H9 (cell line): ENCODE results near the gene NOP16. TPM values are rescaled to one million over a fixed set of nuclear protein-coding genes. Genes with fewer than 3 reads are reported as not detected.

Experiments
- DNase-seq: peaks from one replicate; pipeline ENCODE4 v3.0.0-alpha.2; 2017
- H2AFZ ChIP-seq: one replicate; pipeline ENCODE4 v1.6.1; 2013; ENCODE audit warnings: mild to moderate bottlenecking, low read length, control low read depth, moderate library complexity
- H2AK5ac ChIP-seq: 2 replicates; pipeline ENCODE4 v1.6.1; 2013; ENCODE audit warnings: low read length, control low read depth, mixed read lengths; ENCODE audit not compliant: insufficient read length
- H2BK120ac ChIP-seq: one replicate; pipeline ENCODE4 v1.6.1; 2013; ENCODE audit warnings: low read depth, mild to moderate bottlenecking, low read length, control low read depth, inconsistent platforms; ENCODE audit not compliant: poor library complexity, severe bottlenecking
- H2BK12ac ChIP-seq: 2 replicates; pipeline ENCODE4 v1.6.1; 2013; ENCODE audit warnings: low read length, control low read depth, mixed read lengths, low read depth; ENCODE audit not compliant: insufficient read length
- H2BK15ac ChIP-seq: 2 replicates; pipeline ENCODE4 v1.6.1; 2013; ENCODE audit warnings: low read depth, low read length, control low read depth
- H2BK20ac ChIP-seq: one replicate; pipeline ENCODE4 v1.6.1; 2013; ENCODE audit warnings: low read depth, mild to moderate bottlenecking, low read length, control low read depth, inconsistent platforms; ENCODE audit not compliant: poor library complexity, severe bottlenecking
- H2BK5ac ChIP-seq: 2 replicates; pipeline ENCODE4 v1.6.1; 2013; ENCODE audit warnings: low read length, control low read depth, mixed read lengths; ENCODE audit not compliant: insufficient read length
- H3K14ac ChIP-seq: 2 replicates; pipeline ENCODE4 v1.6.1; 2013; ENCODE audit warnings: low read length, control low read depth; ENCODE audit not compliant: insufficient read depth
- H3K18ac ChIP-seq: 2 replicates; pipeline ENCODE4 v1.6.1; 2013; ENCODE audit warnings: low read depth, mild to moderate bottlenecking, mixed read lengths, low read length, control low read depth; ENCODE audit not compliant: insufficient read length
- H3K23ac ChIP-seq: 2 replicates; pipeline ENCODE4 v1.6.1; 2013; ENCODE audit warnings: low read length, control low read depth, mixed read lengths, low read depth; ENCODE audit not compliant: insufficient read length
- H3K23me2 ChIP-seq: 2 replicates; pipeline ENCODE4 v1.6.1; 2013; ENCODE audit warnings: low read depth, mild to moderate bottlenecking, mixed read lengths, low read length, control low read depth; ENCODE audit not compliant: insufficient read length, poor library complexity, severe bottlenecking
- H3K27ac ChIP-seq: 2 replicates; pipeline ENCODE4 v1.5.1; 2013; ENCODE audit warnings: low read length, control low read depth, mixed read lengths, low read depth; ENCODE audit not compliant: insufficient read length
- H3K27me3 ChIP-seq: 2 replicates; pipeline ENCODE4 v1.6.1; 2013; ENCODE audit warnings: low read length, control low read depth, inconsistent platforms; ENCODE audit not compliant: insufficient read depth
- H3K4ac ChIP-seq: 2 replicates; pipeline ENCODE4 v1.6.1; 2013; ENCODE audit warnings: low read depth, mild to moderate bottlenecking, control low read depth, inconsistent platforms, low read length, moderate library complexity
- H3K4me1 ChIP-seq: 2 replicates; pipeline ENCODE4 v1.6.1; 2013; ENCODE audit warnings: low read length, control low read depth, inconsistent platforms; ENCODE audit not compliant: insufficient read depth
- H3K4me2 ChIP-seq: 2 replicates; pipeline ENCODE4 v1.6.1; 2013; ENCODE audit warnings: low read length, control low read depth, mixed read lengths; ENCODE audit not compliant: insufficient read length, insufficient read depth
- H3K56ac ChIP-seq: 2 replicates; pipeline ENCODE4 v1.6.1; 2013; ENCODE audit warnings: low read depth, mild to moderate bottlenecking, mixed read lengths, low read length, control low read depth; ENCODE audit not compliant: insufficient read length
- H3K79me1 ChIP-seq: 2 replicates; pipeline ENCODE4 v1.6.1; 2013; ENCODE audit warnings: low read depth, mild to moderate bottlenecking, moderate library complexity, low read length, control low read depth, inconsistent platforms; ENCODE audit not compliant: insufficient read depth, poor library complexity, severe bottlenecking
- H3K79me2 ChIP-seq: 2 replicates; pipeline ENCODE4 v1.6.1; 2013; ENCODE audit warnings: low read length, control low read depth, inconsistent platforms; ENCODE audit not compliant: insufficient read depth
- H3K9ac ChIP-seq: 2 replicates; pipeline ENCODE4 v1.6.1; 2013; ENCODE audit warnings: low read length, control low read depth, mixed read lengths; ENCODE audit not compliant: insufficient read length; ENCODE audit errors: extremely low read depth
- H3K9me3 ChIP-seq: one replicate; pipeline ENCODE4 v1.6.1; 2013; ENCODE audit warnings: low read depth, low read length, inconsistent platforms; ENCODE audit not compliant: control insufficient read depth
- H3T11ph ChIP-seq: one replicate; pipeline ENCODE4 v1.6.1; 2013; ENCODE audit warnings: mild to moderate bottlenecking, low read length, control low read depth, inconsistent platforms
- H4K20me1 ChIP-seq: one replicate; pipeline ENCODE4 v1.6.1; 2013; ENCODE audit not compliant: control insufficient read depth, insufficient read length, insufficient read depth
- H4K5ac ChIP-seq: 2 replicates; pipeline ENCODE4 v1.6.1; 2013; ENCODE audit warnings: low read depth, mild to moderate bottlenecking, mixed read lengths, low read length, control low read depth; ENCODE audit not compliant: insufficient read length
- H4K8ac ChIP-seq: replicated peaks from 2 replicates; pipeline ENCODE4 v1.6.1; 2013; ENCODE audit warnings: low read length, control low read depth, mixed read lengths, low read depth; ENCODE audit not compliant: insufficient read length
- H4K91ac ChIP-seq: 2 replicates; pipeline ENCODE4 v1.6.1; 2013; ENCODE audit warnings: low read depth, mild to moderate bottlenecking, moderate library complexity, mixed read lengths, low read length, control low read depth; ENCODE audit not compliant: insufficient read length
- H3K27ac Mint-ChIP-seq, 3 experiments: 2 replicates in 2 of 3; 3 replicates in 1 of 3; pipeline ENCODE4 v1.8.0; 2020 to 2021; ENCODE audit warnings: mixed read lengths in 3 of 3, mild to moderate bottlenecking in 1 of 3, moderate library complexity in 1 of 3
- H3K27me3 Mint-ChIP-seq: 2 replicates; pipeline ENCODE4 v1.8.0; 2021; ENCODE audit warnings: low read depth, mild to moderate bottlenecking, moderate library complexity, mixed read lengths
- H3K36me3 Mint-ChIP-seq, 3 experiments: 2 replicates in 2 of 3; 3 replicates in 1 of 3; pipeline ENCODE4 v1.8.0; 2020 to 2021; ENCODE audit warnings: low read depth in 3 of 3, mixed read lengths in 3 of 3; ENCODE audit not compliant: insufficient read depth in 1 of 3
- H3K4me1 Mint-ChIP-seq, 2 experiments: 2 replicates each; pipeline ENCODE4 v1.8.0; 2020; ENCODE audit warnings: mixed read lengths in 2 of 2
- H3K4me3 Mint-ChIP-seq, 2 experiments: 2 replicates in 1 of 2; 3 replicates in 1 of 2; pipeline ENCODE4 v1.8.0; 2020 to 2021; ENCODE audit warnings: mild to moderate bottlenecking in 2 of 2, mixed read lengths in 2 of 2, moderate library complexity in 1 of 2
- H3K9me3 Mint-ChIP-seq, 2 experiments: 2 replicates in 1 of 2; 3 replicates in 1 of 2; pipeline ENCODE4 v1.8.0; 2020; ENCODE audit warnings: mild to moderate bottlenecking in 2 of 2, mixed read lengths in 2 of 2, moderate library complexity in 1 of 2
- WGBS: extraction: QIAGEN DNeasy Blood & Tissue Kit; methylation state at CpG from one replicate; pipeline ENCODE4 v1.1.7; 2013; ENCODE audit warnings: missing lambda C conversion rate, low lambda C conversion rate, mixed read lengths; ENCODE audit not compliant: insufficient read length; ENCODE audit errors: extremely low coverage; 5-methylcytosine and 5-hydroxymethylcytosine counted together
- total RNA-seq: library from RNA; stranded (reverse); gene quantifications from 2 replicates; pipeline ENCODE4 v1.2.1, GENCODE V29; 2021
- TF ChIP-seq, protein P1 (sequence below): fragments of 200-600 bp; sonication (generic); conservative IDR thresholded peaks from 3 replicates; pipeline ENCODE4 v1.8.0; 2021; ENCODE audit warnings: antibody characterized with exemption, mild to moderate bottlenecking

NOP16 gene
- total RNA-seq, 1 experiment from 2014 or later = 114 TPM

DNA sequence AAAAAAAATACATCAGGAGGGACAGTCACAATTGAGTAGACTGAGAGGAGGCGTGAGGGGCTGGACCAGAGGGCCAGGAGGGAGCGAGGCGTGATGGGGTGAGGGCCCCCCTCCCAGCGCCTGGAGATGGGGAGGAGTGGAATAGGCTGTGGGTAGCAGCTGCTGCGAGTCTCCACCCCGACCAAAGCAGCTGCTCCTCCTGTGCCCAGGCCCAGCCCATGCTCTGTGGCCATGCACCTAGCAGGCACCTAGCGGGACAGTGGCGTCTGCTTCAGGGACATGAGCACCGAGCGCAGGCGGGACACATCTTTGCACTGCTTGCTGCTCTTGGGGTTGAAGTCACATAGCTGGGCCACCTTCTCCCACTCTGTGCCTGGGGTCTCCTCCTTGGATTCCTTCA lies 4.1 kb upstream of the NOP16 start:
- Histone ChIP-seq H3K4ac (no peak overlapping the region), H4K5ac (no peak overlapping the region), H4K8ac (no peak overlapping the region), H2BK15ac (no peak overlapping the region), H3K9me3 (no peaks in the 10 kb centered on the region), H2AFZ (no peak overlapping the region), H3K27me3 (no peaks in the 10 kb centered on the region), H3T11ph (no peak overlapping the region), H3K4me2 (no peak overlapping the region), H2AK5ac (no peak overlapping the region), H3K23me2 (peaks cover 7% of the 10 kb centered on the region), H2BK120ac (no peak overlapping the region), H4K20me1 (no peaks in the 10 kb centered on the region), H3K9ac (no peak overlapping the region), H2BK20ac (no peak overlapping the region), H3K56ac (no peak overlapping the region), H2BK12ac (no peak overlapping the region), H3K27ac (no peak overlapping the region), H3K18ac (no peak overlapping the region), H3K4me1 (no peaks in the 10 kb centered on the region), H3K79me1 (no peaks in the 10 kb centered on the region), H4K91ac (no peak overlapping the region), H3K79me2 (peaks cover 2% of the 10 kb centered on the region; the same call in 1 of the 2 replicates), H3K14ac (no peak overlapping the region), H3K23ac (no peak overlapping the region), H2BK5ac (no peak overlapping the region)
- WGBS = no CpG with 5 or more reads among the region's 11 CpGs
- no peak overlapping the region; a peak in 1 of 5 replicates for H3K4me3 Mint-ChIP-seq
- peaks cover 0 to 3% of the 10 kb centered on the region in 2 experiments; a peak in 1 of 5 replicates for H3K9me3 Mint-ChIP-seq
- H3K36me3 Mint-ChIP-seq = peaks cover 0 to 14% (median 5%) of the 10 kb centered on the region in 3 experiments; a peak in 4 of 7 replicates
- H3K27ac Mint-ChIP-seq = no peak overlapping the region
- H3K27me3 Mint-ChIP-seq = no peaks in the 10 kb centered on the region
- TF ChIP-seq, protein P1, sequence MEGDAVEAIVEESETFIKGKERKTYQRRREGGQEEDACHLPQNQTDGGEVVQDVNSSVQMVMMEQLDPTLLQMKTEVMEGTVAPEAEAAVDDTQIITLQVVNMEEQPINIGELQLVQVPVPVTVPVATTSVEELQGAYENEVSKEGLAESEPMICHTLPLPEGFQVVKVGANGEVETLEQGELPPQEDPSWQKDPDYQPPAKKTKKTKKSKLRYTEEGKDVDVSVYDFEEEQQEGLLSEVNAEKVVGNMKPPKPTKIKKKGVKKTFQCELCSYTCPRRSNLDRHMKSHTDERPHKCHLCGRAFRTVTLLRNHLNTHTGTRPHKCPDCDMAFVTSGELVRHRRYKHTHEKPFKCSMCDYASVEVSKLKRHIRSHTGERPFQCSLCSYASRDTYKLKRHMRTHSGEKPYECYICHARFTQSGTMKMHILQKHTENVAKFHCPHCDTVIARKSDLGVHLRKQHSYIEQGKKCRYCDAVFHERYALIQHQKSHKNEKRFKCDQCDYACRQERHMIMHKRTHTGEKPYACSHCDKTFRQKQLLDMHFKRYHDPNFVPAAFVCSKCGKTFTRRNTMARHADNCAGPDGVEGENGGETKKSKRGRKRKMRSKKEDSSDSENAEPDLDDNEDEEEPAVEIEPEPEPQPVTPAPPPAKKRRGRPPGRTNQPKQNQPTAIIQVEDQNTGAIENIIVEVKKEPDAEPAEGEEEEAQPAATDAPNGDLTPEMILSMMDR = no peak
- H3K4me1 Mint-ChIP-seq = peaks cover 3% of the 10 kb centered on the region in 2 experiments
- no peak for DNase-seq
